ENCODE measurements around the gene TNS4. TPM values are rescaled to one million over a fixed set of nuclear protein-coding genes. Genes with fewer than 3 reads are reported as not detected.

The TNS4 gene
- total and polyA plus RNA-seq, 7 donors, result 1.2 to 6.9 (median 1.8) TPM; not detected in 4

DNA sequence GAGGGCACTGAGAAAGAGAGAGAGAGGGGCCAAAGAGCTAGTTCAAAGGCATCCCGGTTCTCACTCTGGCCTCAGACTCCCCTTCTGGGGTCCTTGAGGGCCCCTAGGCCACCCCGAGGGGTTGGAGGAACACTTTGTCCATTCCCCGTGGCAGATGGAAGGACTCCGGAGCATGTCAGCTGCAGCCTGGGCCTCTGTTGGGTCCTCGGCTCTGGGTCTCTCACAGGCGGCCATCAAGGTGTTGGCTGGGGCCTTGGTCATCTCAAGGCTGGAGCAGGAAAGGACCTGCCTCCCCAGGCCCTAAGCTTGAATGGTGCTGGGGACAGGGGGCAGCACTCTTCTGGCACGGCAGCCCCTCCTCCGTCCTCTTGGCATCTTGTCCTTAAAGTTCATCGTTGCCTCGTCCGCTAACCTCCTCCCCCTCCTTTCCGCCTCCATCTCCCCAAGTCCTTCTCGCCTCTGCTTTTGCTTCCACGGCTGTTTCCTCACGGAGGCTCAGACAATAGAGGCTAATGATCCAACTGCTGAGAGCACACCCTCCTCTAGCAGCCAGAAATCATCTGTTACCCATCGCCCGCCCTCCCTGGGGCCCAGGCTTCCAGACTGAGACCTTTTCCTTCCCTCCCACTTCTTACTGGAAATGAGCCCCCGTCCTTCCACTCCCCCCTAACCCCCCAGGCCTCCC, 40.6 kb upstream of the TNS4 start:
- Histone ChIP-seq H3K9me3 (no peaks in the 10 kb centered on the region), H3K4me1 (peaks cover 0 to 68% (median 55%) of the 10 kb centered on the region in 4 donors), H3K27me3 (no peaks in the 10 kb centered on the region), H3K4me3 (no peak overlapping the region), H3K27ac (peak overlapping the region; percentile 83 to 89 (median 84)), H3K36me3 (no peaks in the 10 kb centered on the region)
- no peak for DNase-seq
- intact Hi-C loops (cut with DNase I), result no loop called here
- TF ChIP-seq CTCF (IDR thresholded peaks at IDR 0.05) (no peak), EP300 (IDR thresholded peaks at IDR 0.05) (no peak), POLR2A (IDR thresholded peaks at IDR 0.05) (no peak), POLR2AphosphoS5 (IDR thresholded peaks at IDR 0.05) (no peak)
- WGBS, 2 donors, result 68 to 77% methylated on average over 18 of the region's 18 CpGs

DNA sequence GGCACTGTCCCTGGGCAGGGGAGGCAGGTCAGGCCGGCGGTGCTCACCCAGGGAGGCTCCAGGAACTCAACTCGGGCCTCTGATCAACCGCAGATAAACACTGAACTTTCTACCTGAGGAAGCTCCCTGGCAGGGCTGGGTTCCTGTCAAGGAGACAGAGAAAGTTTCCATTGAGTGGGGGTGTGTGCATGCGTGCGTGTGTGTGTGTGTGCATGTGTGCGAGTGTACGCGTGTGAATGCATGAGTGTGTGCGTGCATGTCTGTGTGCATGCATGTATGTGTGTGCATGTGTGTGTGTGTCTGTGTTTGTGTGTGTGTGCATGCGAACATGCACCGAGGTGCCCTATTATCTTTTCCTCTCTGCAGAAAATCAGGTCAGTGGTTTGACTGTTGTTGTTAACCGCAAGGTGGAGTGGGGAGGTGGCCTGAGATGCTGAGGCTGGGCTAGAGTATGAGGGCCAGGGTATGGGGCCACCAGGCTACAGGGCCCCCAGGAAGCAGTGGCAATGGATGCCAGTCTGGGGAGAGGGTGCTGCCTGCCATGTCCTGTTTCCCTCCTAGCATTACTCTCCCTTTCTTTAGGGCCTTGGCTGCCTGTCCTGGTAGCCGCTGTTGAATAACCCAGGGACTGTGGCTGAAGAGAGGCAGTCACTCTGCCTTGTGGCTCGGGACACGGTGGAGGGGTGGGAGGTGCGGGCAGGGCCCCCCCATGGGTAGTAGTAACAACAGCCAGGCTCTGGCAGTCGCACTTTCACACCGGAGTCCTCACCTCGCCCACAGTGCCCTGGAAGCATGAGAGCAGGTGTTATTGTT, 39.8 kb upstream of the TNS4 start:
- DNase-seq, result peak; percentile 68
- Histone ChIP-seq H3K27ac (peak overlapping the region; percentile 83 to 89 (median 84)), H3K27me3 (no peaks in the 10 kb centered on the region), H3K4me3 (no peak overlapping the region), H3K36me3 (no peaks in the 10 kb centered on the region), H3K9me3 (no peaks in the 10 kb centered on the region), H3K4me1 (peaks cover 0 to 73% (median 62%) of the 10 kb centered on the region in 4 donors)
- intact Hi-C loops (cut with DNase I), result no loop called here
- WGBS, 2 donors, result 66 to 81% methylated on average over 20 of the region's 20 CpGs
- no peak for TF ChIP-seq CTCF (IDR thresholded peaks at IDR 0.05)
- no peak for TF ChIP-seq EP300 (IDR thresholded peaks at IDR 0.05)

- WGBS, 2 donors, result 78 to 88% methylated on average over 8 of the region's 8 CpGs
- peaks cover 0 to 82% (median 70%) of the 10 kb centered on the region in 4 donors for H3K4me1 ChIP-seq
- peak; percentile 62 for DNase-seq
- H3K36me3 ChIP-seq, result no peaks in the 10 kb centered on the region
- H3K4me3 ChIP-seq, result no peak overlapping the region
- TF ChIP-seq CTCF (IDR thresholded peaks at IDR 0.05), result no peak
- TF ChIP-seq POLR2AphosphoS5 (IDR thresholded peaks at IDR 0.05), result no peak
- TF ChIP-seq EP300 (IDR thresholded peaks at IDR 0.05), result no peak
- no peak for TF ChIP-seq POLR2A (IDR thresholded peaks at IDR 0.05)
- H3K27ac ChIP-seq, result peak overlapping the region; percentile 83 to 89 (median 84)
- H3K9me3 ChIP-seq, result no peaks in the 10 kb centered on the region
- intact Hi-C loops (cut with DNase I), result no loop called here
- no peaks in the 10 kb centered on the region for H3K27me3 ChIP-seq
Observed at GRCh38 chr17:40540448-40540847, 39.0 kb upstream of the TNS4 start.

- Histone ChIP-seq H3K27ac (peak overlapping the region; percentile 83 to 89 (median 84)), H3K4me1 (peaks cover 0 to 83% (median 70%) of the 10 kb centered on the region in 4 donors), H3K9me3 (no peaks in the 10 kb centered on the region), H3K36me3 (no peaks in the 10 kb centered on the region), H3K4me3 (no peak overlapping the region), H3K27me3 (no peaks in the 10 kb centered on the region)
- peak; percentile 52 for DNase-seq
- WGBS, 2 donors, result 87 to 92% methylated on average over 9 of the region's 9 CpGs
- TF ChIP-seq CTCF (IDR thresholded peaks at IDR 0.05) (no peak), POLR2A (IDR thresholded peaks at IDR 0.05) (no peak), POLR2AphosphoS5 (IDR thresholded peaks at IDR 0.05) (no peak), EP300 (IDR thresholded peaks at IDR 0.05) (no peak)
- intact Hi-C loops (cut with DNase I), result loop anchor here (5.0 kb wide), 1 partner anchor 558 kb away; the partner anchor contains the start of gene PSMD3
Observed at GRCh38 chr17:40539711-40540411, 38.4 kb upstream of the TNS4 start.

Measured in sigmoid colon (tissue), 7 donors.